ENCODE data around the gene FTO. TPM values are rescaled to one million over a fixed set of nuclear protein-coding genes. Genes with fewer than 3 reads are reported as not detected.

Gene FTO
- total RNA-seq, 2 experiments from 2014 or later = 48.6 to 53.2 TPM

- ChIA-PET POLR2A (no interaction called here), CTCF (interaction anchor here (1.0 to 1.3 kb wide), 2 partner anchors 13 to 14 kb away, joined by 3 to 4 read pairs; no protein-coding TSS in a partner anchor)
- Mint-ChIP-seq H3K4me3 (no peak overlapping the region), H3K27ac (no peak overlapping the region), H3K4me1 (ENCODE audit: low read depth) (no peaks in the 10 kb centered on the region), H3K36me3 (ENCODE audit: low read depth) (peaks cover 28% of the 10 kb centered on the region), H3K27me3 (no peaks in the 10 kb centered on the region), H3K9me3 (no peaks in the 10 kb centered on the region)
- TF ChIP-seq CTCF (IDR thresholded peaks at IDR 0.05) = no peak
- intact Hi-C loops (cut with micrococcal nuclease) = no loop called here
- DNase-seq (no peak), ATAC-seq (no peak)
These were observed 174.3 kb downstream of the FTO start for GRCh38 chr16:53878216-53878615.

- H3K36me3 Mint-ChIP-seq (ENCODE audit: low read depth) = peaks cover 42% of the 10 kb centered on the region
These were observed 177.4 kb downstream of the FTO start for GRCh38 chr16:53881371-53881770.

GRCh38 chr16:53882310-53882709 is 178.4 kb downstream of the FTO start:
- intact Hi-C loops (cut with micrococcal nuclease) = no loop called here
- Mint-ChIP-seq H3K4me3 (no peak overlapping the region), H3K36me3 (ENCODE audit: low read depth) (peaks cover 46% of the 10 kb centered on the region), H3K27me3 (no peaks in the 10 kb centered on the region), H3K27ac (no peak overlapping the region), H3K9me3 (no peaks in the 10 kb centered on the region), H3K4me1 (ENCODE audit: low read depth) (no peaks in the 10 kb centered on the region)
- no peak for ATAC-seq
- DNase-seq = no peak
- ChIA-PET CTCF (no interaction called here), POLR2A (no interaction called here)
- no peak for TF ChIP-seq CTCF (IDR thresholded peaks at IDR 0.05)

More at GRCh38 chr16:53881371-53881770, 177.4 kb downstream of the FTO start:
- no peak for TF ChIP-seq CTCF (IDR thresholded peaks at IDR 0.05)
- no peak overlapping the region for H3K27ac Mint-ChIP-seq
- H3K27me3 Mint-ChIP-seq = no peaks in the 10 kb centered on the region
- no peak overlapping the region for H3K4me3 Mint-ChIP-seq
- ChIA-PET POLR2A (no interaction called here), CTCF (no interaction called here)
- DNase-seq = no peak
- H3K9me3 Mint-ChIP-seq = no peaks in the 10 kb centered on the region
- intact Hi-C loops (cut with micrococcal nuclease) = no loop called here
- no peaks in the 10 kb centered on the region for H3K4me1 Mint-ChIP-seq (ENCODE audit: low read depth)
- ATAC-seq = no peak

GRCh38 chr16:53884748-53885147 is 180.8 kb downstream of the FTO start:
- intact Hi-C loops (cut with micrococcal nuclease) = no loop called here
- Mint-ChIP-seq H3K27me3 (no peaks in the 10 kb centered on the region), H3K9me3 (no peaks in the 10 kb centered on the region), H3K4me3 (no peak overlapping the region), H3K27ac (no peak overlapping the region), H3K4me1 (ENCODE audit: low read depth) (no peaks in the 10 kb centered on the region), H3K36me3 (ENCODE audit: low read depth) (peaks cover 44% of the 10 kb centered on the region)
- no peak for ATAC-seq
- no peak for TF ChIP-seq CTCF (IDR thresholded peaks at IDR 0.05)
- ChIA-PET CTCF (no interaction called here), POLR2A (no interaction called here)
- no peak for DNase-seq

- intact Hi-C loops (cut with micrococcal nuclease) = no loop called here
- Mint-ChIP-seq H3K27ac (no peak overlapping the region), H3K4me3 (no peak overlapping the region), H3K9me3 (no peaks in the 10 kb centered on the region), H3K36me3 (ENCODE audit: low read depth) (peaks cover 34% of the 10 kb centered on the region), H3K4me1 (ENCODE audit: low read depth) (peaks cover under 1% of the 10 kb centered on the region), H3K27me3 (no peaks in the 10 kb centered on the region)
- TF ChIP-seq CTCF (IDR thresholded peaks at IDR 0.05) = no peak
- ATAC-seq (no peak), DNase-seq (no peak)
- CTCF ChIA-PET = interaction anchor here (1.5 kb wide), 1 partner anchor 143 kb away, joined by 3 read pairs; no protein-coding TSS in a partner anchor
- POLR2A ChIA-PET = no interaction called here
These were observed 182.8 kb downstream of the FTO start for GRCh38 chr16:53886482-53887378.

Data from activated CD8-positive, alpha-beta T cell treated with anti-CD3 and anti-CD28 coated beads for 36 hours (primary cell).